Osteoblast (primary cell): ENCODE measurements around the gene IL15RA. TPM values are rescaled to one million over a fixed set of nuclear protein-coding genes. Genes with fewer than 3 reads are reported as not detected.
"Not testable (repeated sequence)": the region's sequence is repeated elsewhere in the genome, so short reads cannot be mapped to it uniquely, and the experiment has no call there.

Experiments used
- DNase-seq: peaks from one replicate; pipeline ENCODE4 v3.0.0; 2011; ENCODE audit warnings: low spot score, mixed read lengths; ENCODE audit not compliant: insufficient read length; ENCODE audit errors: missing footprints
- H2AFZ ChIP-seq: 2 replicates; pipeline ENCODE4 v1.6.0; 2011; ENCODE audit warnings: mild to moderate bottlenecking, low read length
- H3K27ac ChIP-seq: 2 replicates; pipeline ENCODE4 v1.5.1; 2011; ENCODE audit warnings: mild to moderate bottlenecking, low read depth, low read length, moderate library complexity
- H3K27me3 ChIP-seq: 2 replicates; pipeline ENCODE4 v1.6.0; 2012; ENCODE audit warnings: mild to moderate bottlenecking, control low read depth, inconsistent platforms, low read length, moderate library complexity; ENCODE audit not compliant: insufficient read depth
- H3K36me3 ChIP-seq: 2 replicates; pipeline ENCODE4 v1.5.1; 2011; ENCODE audit warnings: mild to moderate bottlenecking, low read length, control low read depth, moderate library complexity; ENCODE audit not compliant: insufficient read depth
- H3K4me1 ChIP-seq: 2 replicates; pipeline ENCODE4 v1.5.1; 2011; ENCODE audit warnings: mild to moderate bottlenecking, low read length, control low read depth, moderate library complexity; ENCODE audit not compliant: insufficient read depth
- H3K4me2 ChIP-seq: 2 replicates; pipeline ENCODE4 v1.6.0; 2011; ENCODE audit warnings: mild to moderate bottlenecking, low read length; ENCODE audit not compliant: insufficient read depth
- H3K4me3 ChIP-seq: fragments of 200-600 bp; sonication (generic); 3 replicates; pipeline ENCODE4 v1.5.1; 2012; ENCODE audit warnings: mild to moderate bottlenecking, low read length, inconsistent platforms; ENCODE audit not compliant: insufficient read depth
- H3K79me2 ChIP-seq: 2 replicates; pipeline ENCODE4 v1.6.0; 2012; ENCODE audit warnings: mild to moderate bottlenecking, low read length, control low read depth, inconsistent platforms; ENCODE audit not compliant: insufficient read depth
- H3K9me3 ChIP-seq: 2 replicates; pipeline ENCODE4 v1.5.1; 2011; ENCODE audit warnings: low read depth, low read length, control low read depth
- H4K20me1 ChIP-seq: 2 replicates; pipeline ENCODE4 v1.6.0; 2012; ENCODE audit warnings: mild to moderate bottlenecking, low read length, control low read depth; ENCODE audit not compliant: insufficient read depth
- total RNA-seq: library from RNA; depleted of rRNA; stranded (reverse); fragments of >200 nt; gene quantifications from 2 replicates; pipeline ENCODE4 v1.2.3, GENCODE V29; 2012
- TF ChIP-seq, protein P1 (sequence below): IDR thresholded peaks from 2 replicates; pipeline ENCODE4 v1.5.1; 2011; ENCODE audit warnings: mild to moderate bottlenecking, low read depth, low read length, moderate library complexity; ENCODE audit errors: extremely low read depth

Gene IL15RA
- total RNA-seq, 1 donor, result 1.1 TPM

DNA sequence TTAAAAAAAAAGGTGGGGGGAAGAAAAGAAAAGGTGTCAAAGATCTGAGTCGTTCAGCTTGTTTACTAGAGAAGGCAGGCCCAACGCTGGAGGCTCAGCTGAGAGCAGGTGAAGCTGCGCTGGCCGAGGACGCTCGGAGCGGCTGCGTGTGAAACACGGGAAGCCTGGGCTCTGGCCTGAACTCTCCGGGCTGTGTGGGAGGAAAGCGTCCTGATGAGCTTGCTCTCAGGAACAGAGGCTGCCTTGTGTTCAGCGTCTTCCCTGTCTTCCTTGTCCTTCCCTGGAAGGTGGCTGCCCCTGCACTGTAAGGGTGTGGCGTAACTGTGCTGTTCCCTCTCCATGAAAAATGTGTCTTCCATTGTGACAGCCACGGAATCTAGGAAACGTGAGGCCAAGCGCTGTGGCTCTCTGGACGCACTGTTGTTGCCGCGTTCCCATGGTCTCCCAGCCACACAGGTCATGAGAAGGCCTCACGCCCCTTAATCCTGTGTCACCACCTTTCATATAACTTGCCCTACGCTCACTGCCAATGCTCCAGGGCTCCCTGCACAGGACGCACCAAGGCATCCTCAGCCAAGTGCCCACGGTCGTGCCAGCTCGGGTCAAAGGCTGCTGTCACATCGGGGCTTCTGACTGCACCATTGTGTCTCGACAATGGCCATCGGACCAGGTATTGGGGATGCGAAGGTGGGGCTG is 15.8 kb downstream of the IL15RA start:
- no peaks in the 10 kb centered on the region for H3K4me1 ChIP-seq
- TF ChIP-seq, protein P1, sequence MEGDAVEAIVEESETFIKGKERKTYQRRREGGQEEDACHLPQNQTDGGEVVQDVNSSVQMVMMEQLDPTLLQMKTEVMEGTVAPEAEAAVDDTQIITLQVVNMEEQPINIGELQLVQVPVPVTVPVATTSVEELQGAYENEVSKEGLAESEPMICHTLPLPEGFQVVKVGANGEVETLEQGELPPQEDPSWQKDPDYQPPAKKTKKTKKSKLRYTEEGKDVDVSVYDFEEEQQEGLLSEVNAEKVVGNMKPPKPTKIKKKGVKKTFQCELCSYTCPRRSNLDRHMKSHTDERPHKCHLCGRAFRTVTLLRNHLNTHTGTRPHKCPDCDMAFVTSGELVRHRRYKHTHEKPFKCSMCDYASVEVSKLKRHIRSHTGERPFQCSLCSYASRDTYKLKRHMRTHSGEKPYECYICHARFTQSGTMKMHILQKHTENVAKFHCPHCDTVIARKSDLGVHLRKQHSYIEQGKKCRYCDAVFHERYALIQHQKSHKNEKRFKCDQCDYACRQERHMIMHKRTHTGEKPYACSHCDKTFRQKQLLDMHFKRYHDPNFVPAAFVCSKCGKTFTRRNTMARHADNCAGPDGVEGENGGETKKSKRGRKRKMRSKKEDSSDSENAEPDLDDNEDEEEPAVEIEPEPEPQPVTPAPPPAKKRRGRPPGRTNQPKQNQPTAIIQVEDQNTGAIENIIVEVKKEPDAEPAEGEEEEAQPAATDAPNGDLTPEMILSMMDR, result no peak
- H3K27me3 ChIP-seq, result no peaks in the 10 kb centered on the region
- no peaks in the 10 kb centered on the region for H3K9me3 ChIP-seq
- DNase-seq, result no peak
- H3K27ac ChIP-seq, result no peak overlapping the region
- no peaks in the 10 kb centered on the region for H3K36me3 ChIP-seq
- no peak overlapping the region for H3K4me2 ChIP-seq
- H4K20me1 ChIP-seq, result no peaks in the 10 kb centered on the region
- H2AFZ ChIP-seq, result no peak overlapping the region
- H3K4me3 ChIP-seq, result no peak overlapping the region
- H3K79me2 ChIP-seq, result no peaks in the 10 kb centered on the region

DNA sequence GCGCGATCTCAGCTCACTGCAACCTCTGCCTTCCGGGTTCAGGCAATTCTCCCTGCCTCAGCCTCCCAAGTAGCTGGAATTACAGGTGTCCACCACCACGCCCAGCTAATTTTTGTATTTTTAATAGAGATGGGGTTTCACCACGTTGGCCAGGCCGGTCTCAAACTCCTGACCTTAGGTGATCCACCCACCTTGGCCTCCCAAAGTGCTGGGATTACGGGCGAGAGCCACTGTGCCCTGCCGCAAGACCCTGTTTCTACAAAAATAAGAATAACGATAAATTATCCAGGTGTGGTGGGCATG is 16.4 kb downstream of the IL15RA start:
- H3K27ac ChIP-seq, H3K4me3 ChIP-seq, H3K27me3 ChIP-seq, H3K4me1 ChIP-seq, H3K36me3 ChIP-seq, H4K20me1 ChIP-seq, H3K4me2 ChIP-seq, H3K79me2 ChIP-seq, H3K9me3 ChIP-seq, DNase-seq, H2AFZ ChIP-seq: not testable (repeated sequence)

DNA sequence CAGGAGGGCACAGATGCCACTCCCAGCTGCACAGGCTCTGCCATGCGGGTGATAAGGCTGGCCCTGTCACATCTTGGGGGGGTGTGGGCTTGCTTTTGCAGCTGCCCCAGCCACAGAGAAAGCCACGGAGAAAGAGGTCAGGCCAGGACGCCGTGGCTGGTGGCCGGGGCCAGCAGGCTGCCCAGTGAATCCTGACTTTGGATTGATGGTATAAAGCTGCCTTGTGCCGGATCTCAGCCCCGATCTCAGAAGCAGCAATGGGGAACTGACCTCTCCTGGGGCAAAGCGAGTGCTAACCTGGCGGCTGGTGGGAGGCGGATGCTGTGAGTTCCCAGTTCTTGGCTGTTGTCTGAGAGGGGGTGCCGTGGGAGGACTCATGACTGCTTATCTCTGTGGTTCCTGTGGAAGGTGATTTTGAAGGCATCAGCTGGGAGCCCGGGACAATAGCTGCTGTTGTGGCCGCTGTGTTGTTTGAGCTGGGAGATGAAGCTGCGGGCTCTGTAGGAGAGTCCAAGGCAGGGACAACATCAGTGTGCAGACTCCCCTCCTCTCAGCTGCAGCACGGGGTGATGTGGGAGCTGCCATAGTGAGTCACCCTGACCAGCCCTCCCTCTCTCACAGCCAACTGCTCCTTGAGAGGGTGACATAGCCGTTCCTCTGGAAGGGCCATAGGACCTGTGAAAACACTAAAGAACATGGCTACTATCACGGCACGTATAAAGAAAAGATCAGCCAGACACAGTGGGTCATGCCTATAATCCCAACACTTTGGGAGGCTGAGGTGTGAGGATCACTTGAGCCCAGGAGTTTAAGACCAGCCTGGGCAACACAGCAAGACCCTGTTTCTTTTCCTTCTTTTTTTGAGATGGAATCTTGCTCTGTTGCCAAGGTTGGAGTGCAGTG is 17.0 kb downstream of the IL15RA start:
- Histone ChIP-seq H3K36me3 (no peaks in the 10 kb centered on the region), H3K27ac (no peak overlapping the region), H3K27me3 (no peaks in the 10 kb centered on the region), H4K20me1 (no peaks in the 10 kb centered on the region), H3K4me1 (no peaks in the 10 kb centered on the region), H3K4me2 (no peak overlapping the region), H3K4me3 (no peak overlapping the region), H3K9me3 (no peaks in the 10 kb centered on the region), H2AFZ (no peak overlapping the region), H3K79me2 (no peaks in the 10 kb centered on the region)
- TF ChIP-seq, protein P1, result no peak
- DNase-seq, result peak; percentile 92

DNA sequence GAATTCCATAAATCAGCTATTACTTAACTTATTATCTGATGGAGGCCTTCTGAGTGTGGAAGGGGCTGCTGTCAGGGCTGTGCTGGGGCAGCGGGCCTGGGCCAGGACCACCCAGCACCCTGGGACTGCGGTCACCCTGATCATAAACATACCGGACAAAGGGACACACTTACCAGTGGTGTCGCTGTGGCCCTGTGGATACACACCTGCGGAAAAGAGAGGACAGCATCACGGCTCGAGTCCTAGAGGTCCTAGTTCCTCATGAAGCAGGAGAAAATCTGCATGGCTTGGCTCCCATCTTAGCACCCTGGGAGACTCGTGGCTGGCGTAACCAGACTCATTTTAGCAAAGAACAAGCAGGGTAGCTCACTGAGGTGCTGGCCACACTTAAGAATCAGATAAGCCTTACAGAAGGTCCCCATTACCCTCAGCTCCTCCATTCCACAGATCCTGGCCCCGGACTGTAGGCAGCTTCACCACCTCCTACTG is 17.7 kb downstream of the IL15RA start:
- no peaks in the 10 kb centered on the region for H4K20me1 ChIP-seq
- H3K4me1 ChIP-seq, result no peaks in the 10 kb centered on the region
- no peak overlapping the region for H3K27ac ChIP-seq
- no peak overlapping the region for H2AFZ ChIP-seq
- TF ChIP-seq, protein P1, result no peak
- no peaks in the 10 kb centered on the region for H3K27me3 ChIP-seq
- H3K36me3 ChIP-seq, result no peaks in the 10 kb centered on the region
- no peaks in the 10 kb centered on the region for H3K79me2 ChIP-seq
- H3K4me3 ChIP-seq, result no peak overlapping the region
- H3K4me2 ChIP-seq, result no peak overlapping the region
- DNase-seq, result no peak
- H3K9me3 ChIP-seq, result no peaks in the 10 kb centered on the region
